GM13977 (cell line): ENCODE data around the gene SSNA1.

Experiments used
- DNase-seq: peaks from one replicate; pipeline ENCODE4 v3.0.0; 2012; ENCODE audit warnings: low spot score
- CTCF ChIP-seq: IDR thresholded peaks from 2 replicates; pipeline ENCODE4 v1.5.1; 2012; ENCODE audit warnings: mild to moderate bottlenecking, control low read depth; ENCODE audit not compliant: insufficient read depth; ENCODE audit errors: extremely low read depth, missing control alignments
- in situ Hi-C: fragments of 300-500 bp; cut with MboI; formaldehyde crosslinking; loops from one replicate; pipeline ENCODE4 v1.12.0; 2022; ENCODE audit warnings: low sequenced_read_pairs, low pct_unique_long_range_greater_than_20kb, mixed read lengths, inconsistent platforms; ENCODE audit not compliant: unreplicated experiment

SSNA1 gene

GRCh38 chr9:137194909-137195308 lies 6.4 kb downstream of the SSNA1 start:
- in situ Hi-C loops, result no loop called here
- TF ChIP-seq CTCF, result no peak
- DNase-seq, result no peak

- in situ Hi-C loops, result no loop called here
- TF ChIP-seq CTCF, result no peak
- DNase-seq, result no peak
These were observed 7.2 kb downstream of the SSNA1 start for GRCh38 chr9:137195525-137196220.

GRCh38 chr9:137198051-137198901 lies 9.8 kb downstream of the SSNA1 start:
- in situ Hi-C loops, result no loop called here
- no peak for DNase-seq
- no peak for TF ChIP-seq CTCF

- no peak for DNase-seq
- in situ Hi-C loops, result no loop called here
- no peak for TF ChIP-seq CTCF
These were observed 10.4 kb downstream of the SSNA1 start for GRCh38 chr9:137198902-137199283.

- TF ChIP-seq CTCF, result no peak
- DNase-seq, result no peak
- in situ Hi-C loops, result no loop called here
These were observed 11.1 kb downstream of the SSNA1 start for GRCh38 chr9:137199411-137200121.

GRCh38 chr9:137200311-137201204 lies 12.1 kb downstream of the SSNA1 start, which contains the start of gene TPRN:
TSS of gene TPRN (minus strand) at chr9:137200741. CDS start at chr9:137200711, 30 bp downstream.
- no peak for TF ChIP-seq CTCF
- in situ Hi-C loops, result no loop called here
- DNase-seq, result peak; percentile 100
